ENCODE results near the gene PDE6C. TPM values are rescaled to one million over a fixed set of nuclear protein-coding genes. Genes with fewer than 3 reads are reported as not detected.
"Not testable (repeated sequence)": the region's sequence is repeated elsewhere in the genome, so short reads cannot be mapped to it uniquely, and the experiment has no call there.

PDE6C gene
- total RNA-seq, 1 donor from 2014 or later, result not detected

DNA sequence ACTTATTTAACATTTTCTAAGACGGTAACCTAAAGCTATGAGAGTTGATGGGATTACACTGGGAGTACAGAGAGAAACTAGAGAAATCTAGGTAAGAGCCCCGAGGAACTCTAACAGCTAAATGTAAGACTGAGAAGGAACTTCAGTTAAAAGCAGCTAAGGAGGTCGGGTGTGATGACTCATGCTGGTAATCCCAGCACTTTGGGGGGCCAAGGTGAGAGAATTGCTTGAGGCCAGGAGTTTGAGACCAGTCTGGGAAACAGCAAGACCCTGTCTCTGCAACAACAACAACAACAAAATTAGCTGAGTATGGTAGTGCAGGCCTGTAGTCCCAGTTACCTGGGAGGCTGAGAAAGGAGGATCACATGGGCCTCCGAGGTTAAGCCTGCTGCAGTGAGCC is 66.0 kb downstream of the PDE6C start:
- TF ChIP-seq CTCF (IDR thresholded peaks at IDR 0.05; ENCODE audit: unreplicated experiment), result no peak
- no peaks in the 10 kb centered on the region for H3K27me3 Mint-ChIP-seq (ENCODE audit: unreplicated experiment)
- H3K4me3 Mint-ChIP-seq (ENCODE audit: unreplicated experiment), result no peak overlapping the region
- H3K27ac Mint-ChIP-seq (ENCODE audit: unreplicated experiment), result no peak overlapping the region
- H3K4me1 Mint-ChIP-seq (ENCODE audit: unreplicated experiment), result peaks cover 9% of the 10 kb centered on the region
- DNase-seq (ENCODE audit: low spot score), result no peak
- no peaks in the 10 kb centered on the region for H3K36me3 Mint-ChIP-seq (ENCODE audit: low read depth, unreplicated experiment)
- H3K9me3 Mint-ChIP-seq (ENCODE audit: unreplicated experiment), result no peaks in the 10 kb centered on the region

DNA sequence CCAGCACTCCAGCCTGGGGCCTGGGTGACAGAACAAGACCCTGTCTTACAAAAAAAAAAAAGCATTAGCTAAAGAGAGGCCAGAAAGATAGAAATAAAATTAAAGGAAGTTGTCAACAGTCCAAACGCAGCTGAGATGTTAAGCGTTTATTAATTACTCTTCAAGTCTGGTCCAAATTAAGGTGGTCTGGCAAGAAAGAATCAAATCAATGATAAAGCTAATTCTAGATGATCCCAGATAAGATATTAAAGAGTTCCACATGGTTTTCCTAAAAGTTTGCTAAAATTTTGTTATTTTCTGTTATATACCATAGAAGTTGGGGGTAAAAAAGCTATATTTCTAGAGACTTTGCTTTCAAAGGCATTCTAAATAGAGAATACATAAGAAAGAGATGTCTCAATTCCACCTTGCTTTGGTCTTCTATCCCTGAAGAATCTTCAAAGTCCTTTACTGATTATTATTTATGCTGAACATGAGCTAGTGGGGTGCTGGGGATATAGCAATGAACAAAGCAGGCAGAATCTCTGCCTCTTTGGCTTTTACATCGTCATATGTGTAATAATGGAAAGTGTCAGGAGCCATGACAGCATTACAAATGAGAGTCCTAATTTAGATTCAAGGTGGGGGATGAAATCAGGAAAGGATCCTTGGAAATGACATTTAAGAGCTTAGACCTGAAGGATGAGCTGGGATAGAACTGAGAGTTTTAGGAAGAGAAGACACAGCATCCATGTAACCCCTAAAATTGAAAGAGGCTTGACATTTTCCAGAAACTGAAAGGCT is 66.7 kb downstream of the PDE6C start:
- H3K4me1 Mint-ChIP-seq (ENCODE audit: unreplicated experiment), result peaks cover 9% of the 10 kb centered on the region
- H3K36me3 Mint-ChIP-seq (ENCODE audit: low read depth, unreplicated experiment), result no peaks in the 10 kb centered on the region
- no peak for TF ChIP-seq CTCF (IDR thresholded peaks at IDR 0.05; ENCODE audit: unreplicated experiment)
- no peaks in the 10 kb centered on the region for H3K9me3 Mint-ChIP-seq (ENCODE audit: unreplicated experiment)
- H3K27me3 Mint-ChIP-seq (ENCODE audit: unreplicated experiment), result no peaks in the 10 kb centered on the region
- no peak overlapping the region for H3K27ac Mint-ChIP-seq (ENCODE audit: unreplicated experiment)
- H3K4me3 Mint-ChIP-seq (ENCODE audit: unreplicated experiment), result no peak overlapping the region
- DNase-seq (ENCODE audit: low spot score), result no peak

- Mint-ChIP-seq H3K4me1 (ENCODE audit: unreplicated experiment) (peaks cover 9% of the 10 kb centered on the region), H3K27ac (ENCODE audit: unreplicated experiment) (no peak overlapping the region), H3K9me3 (ENCODE audit: unreplicated experiment) (no peaks in the 10 kb centered on the region), H3K4me3 (ENCODE audit: unreplicated experiment) (no peak overlapping the region), H3K36me3 (ENCODE audit: low read depth, unreplicated experiment) (no peaks in the 10 kb centered on the region), H3K27me3 (ENCODE audit: unreplicated experiment) (no peaks in the 10 kb centered on the region)
- DNase-seq (ENCODE audit: low spot score), result no peak
- no peak for TF ChIP-seq CTCF (IDR thresholded peaks at IDR 0.05; ENCODE audit: unreplicated experiment)
Observed at GRCh38 chr10:93680412-93681047, 68.2 kb downstream of the PDE6C start.

DNA sequence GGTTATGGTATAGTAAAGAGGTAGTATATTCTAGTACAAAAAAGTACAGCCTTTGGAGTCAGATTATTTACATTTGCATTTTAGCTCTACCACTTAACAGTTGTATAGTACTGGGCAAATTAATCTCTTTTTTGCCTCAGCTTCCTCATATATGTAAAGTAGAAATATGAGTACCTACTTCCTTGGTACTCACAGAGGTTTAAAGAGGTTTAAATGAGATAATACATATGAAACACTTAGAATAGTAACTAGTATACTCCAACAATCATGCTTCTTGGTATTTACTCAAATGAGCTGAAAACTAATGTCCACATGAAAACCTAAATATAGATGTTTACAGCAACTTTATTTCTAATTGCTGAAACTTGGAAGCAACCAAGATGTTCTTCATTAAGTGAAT is 75.4 kb downstream of the PDE6C start:
- no peaks in the 10 kb centered on the region for H3K27me3 Mint-ChIP-seq (ENCODE audit: unreplicated experiment)
- TF ChIP-seq CTCF (IDR thresholded peaks at IDR 0.05; ENCODE audit: unreplicated experiment), result no peak
- H3K4me1 Mint-ChIP-seq (ENCODE audit: unreplicated experiment), result no peaks in the 10 kb centered on the region
- no peaks in the 10 kb centered on the region for H3K36me3 Mint-ChIP-seq (ENCODE audit: low read depth, unreplicated experiment)
- H3K4me3 Mint-ChIP-seq (ENCODE audit: unreplicated experiment), result no peak overlapping the region
- DNase-seq (ENCODE audit: low spot score), result no peak
- H3K9me3 Mint-ChIP-seq (ENCODE audit: unreplicated experiment), result no peaks in the 10 kb centered on the region
- H3K27ac Mint-ChIP-seq (ENCODE audit: unreplicated experiment), result no peak overlapping the region

DNA sequence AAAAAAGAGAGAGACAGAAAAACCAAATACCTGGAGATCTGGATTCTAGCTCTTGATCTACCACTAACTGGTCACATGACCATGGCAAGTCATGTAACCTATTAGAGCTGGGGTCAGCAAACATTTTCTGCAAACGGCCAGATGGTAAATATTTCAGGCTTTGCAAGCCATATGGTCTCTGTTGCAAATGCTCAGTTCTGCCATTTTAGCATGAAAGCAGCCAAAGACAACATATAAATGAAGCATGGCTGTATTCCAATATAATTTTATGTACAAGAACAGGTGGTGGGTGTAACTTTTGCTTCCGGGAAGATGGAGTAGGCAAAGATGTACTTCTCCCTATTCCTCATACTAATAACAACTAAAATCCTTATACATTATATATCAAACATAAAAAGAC is 83.4 kb downstream of the PDE6C start:
- Mint-ChIP-seq H3K4me1 (ENCODE audit: unreplicated experiment) (no peaks in the 10 kb centered on the region), H3K4me3 (ENCODE audit: unreplicated experiment) (no peak overlapping the region), H3K9me3 (ENCODE audit: unreplicated experiment) (no peaks in the 10 kb centered on the region), H3K27me3 (ENCODE audit: unreplicated experiment) (peaks cover 3% of the 10 kb centered on the region), H3K27ac (ENCODE audit: unreplicated experiment) (no peak overlapping the region), H3K36me3 (ENCODE audit: low read depth, unreplicated experiment) (peaks cover 4% of the 10 kb centered on the region)
- TF ChIP-seq CTCF (IDR thresholded peaks at IDR 0.05; ENCODE audit: unreplicated experiment), result no peak
- DNase-seq (ENCODE audit: low spot score), result no peak

GRCh38 chr10:93696582-93696981 is 84.2 kb downstream of the PDE6C start:
- not testable (repeated sequence) for H3K36me3 Mint-ChIP-seq (ENCODE audit: low read depth, unreplicated experiment); H3K27me3 Mint-ChIP-seq (ENCODE audit: unreplicated experiment); H3K9me3 Mint-ChIP-seq (ENCODE audit: unreplicated experiment); H3K27ac Mint-ChIP-seq (ENCODE audit: unreplicated experiment); H3K4me1 Mint-ChIP-seq (ENCODE audit: unreplicated experiment); H3K4me3 Mint-ChIP-seq (ENCODE audit: unreplicated experiment); DNase-seq (ENCODE audit: low spot score)
